Activated naive CD8-positive, alpha-beta T cell treated with anti-CD3 and anti-CD28 coated beads, Interleukin-2, amount 10 ng/mL, durations not matched to agents 7 days and 5 days (primary cell): ENCODE data around the gene PCGF5. TPM values are rescaled to one million over a fixed set of nuclear protein-coding genes. Genes with fewer than 3 reads are reported as not detected.
"Not testable (repeated sequence)": the region's sequence is repeated elsewhere in the genome, so short reads cannot be mapped to it uniquely, and the experiment has no call there.

Experiments
- ATAC-seq: fragments of 150-1000 bp; cut with Tn5 transposase; one replicate; pipeline ENCODE4 v1.10.0; 2021; ENCODE audit warnings: low read depth, moderate library complexity
- POLR2A ChIA-PET: fragments of 350-600 bp; sonication (Branson Sonifier 250); formaldehyde crosslinking; loops from one replicate; lab custom pipeline; 2021; ENCODE audit warnings: antibody characterized with exemption; lab: Charles Lee
- DNase-seq: peaks from one replicate; pipeline ENCODE4 v3.0.0; 2021
- H3K27ac Mint-ChIP-seq: one replicate; pipeline ENCODE4 v1.8.0; 2022; ENCODE audit warnings: mild to moderate bottlenecking, mixed read lengths
- H3K27me3 Mint-ChIP-seq: one replicate; pipeline ENCODE4 v1.8.0; 2022; ENCODE audit warnings: mild to moderate bottlenecking, moderate library complexity, mixed read lengths
- H3K36me3 Mint-ChIP-seq: one replicate; pipeline ENCODE4 v1.8.0; 2021; ENCODE audit warnings: mild to moderate bottlenecking, mixed read lengths
- H3K4me1 Mint-ChIP-seq: one replicate; pipeline ENCODE4 v1.8.0; 2021; ENCODE audit warnings: mixed read lengths
- H3K4me3 Mint-ChIP-seq: one replicate; pipeline ENCODE4 v1.8.0; 2022; ENCODE audit warnings: mild to moderate bottlenecking, moderate library complexity, mixed read lengths
- H3K9me3 Mint-ChIP-seq: one replicate; pipeline ENCODE4 v1.8.0; 2021; ENCODE audit warnings: mixed read lengths
- total RNA-seq, 2 experiments: library from RNA; stranded (reverse); gene quantifications; one replicate each; pipeline ENCODE4 v1.2.3, GENCODE V29; 2021

Gene PCGF5
- total RNA-seq, 2 experiments from 2014 or later, result 51.6 to 52.5 TPM

DNA sequence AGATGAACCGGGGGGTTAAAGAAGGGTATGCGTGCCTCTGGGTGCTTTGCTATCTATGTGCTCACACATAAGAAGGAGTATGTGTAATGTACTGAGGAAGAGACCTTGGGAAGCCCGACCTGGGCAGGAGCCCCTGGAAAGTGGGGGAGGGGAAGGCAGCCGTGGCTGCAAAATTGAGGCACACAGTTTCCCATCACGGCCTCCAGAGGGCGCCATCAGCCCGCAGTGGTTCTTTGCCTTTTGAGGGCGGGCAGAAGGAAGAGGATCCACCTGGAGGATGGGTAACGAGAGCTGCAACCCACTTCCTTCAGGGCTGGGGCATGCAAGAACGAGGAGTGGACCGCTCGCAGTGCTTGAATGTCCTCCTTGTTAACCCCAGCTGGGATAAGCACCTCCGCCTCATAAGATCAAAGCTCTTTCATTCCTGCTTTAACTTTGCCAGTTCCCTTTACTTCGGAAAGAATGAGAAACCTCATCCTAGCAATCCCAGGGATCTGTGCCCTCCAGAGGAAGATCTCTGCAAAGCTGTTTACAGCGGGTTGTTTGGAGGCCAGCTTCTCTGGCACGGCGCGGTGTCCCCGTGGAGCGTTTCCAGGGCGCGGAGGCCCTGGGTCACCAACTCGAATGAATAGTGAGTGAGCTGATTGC, 77.9 kb downstream of the PCGF5 start:
- Mint-ChIP-seq H3K27ac (no peak overlapping the region), H3K4me1 (peaks cover 15% of the 10 kb centered on the region), H3K9me3 (no peaks in the 10 kb centered on the region), H3K27me3 (peaks cover 13% of the 10 kb centered on the region), H3K36me3 (no peaks in the 10 kb centered on the region), H3K4me3 (peak overlapping the region; percentile 75)
- DNase-seq (peak; percentile 84), ATAC-seq (peak; percentile 98)
- POLR2A ChIA-PET, result interaction anchor here (0.6 to 1.0 kb wide), 2 partner anchors 80 to 111 kb away, joined by 3 to 4 read pairs; no protein-coding TSS in a partner anchor

GRCh38 chr10:91299999-91300575, 79.6 kb downstream of the PCGF5 start:
- H3K27ac Mint-ChIP-seq, result no peak overlapping the region
- peaks cover 15% of the 10 kb centered on the region for H3K4me1 Mint-ChIP-seq
- DNase-seq (no peak), ATAC-seq (no peak)
- no peaks in the 10 kb centered on the region for H3K36me3 Mint-ChIP-seq
- no peak overlapping the region for H3K4me3 Mint-ChIP-seq
- POLR2A ChIA-PET, result no interaction called here
- H3K9me3 Mint-ChIP-seq, result no peaks in the 10 kb centered on the region
- peaks cover 11% of the 10 kb centered on the region for H3K27me3 Mint-ChIP-seq

GRCh38 chr10:91302946-91303345, 82.5 kb downstream of the PCGF5 start:
- ATAC-seq, DNase-seq, POLR2A ChIA-PET, H3K4me1 Mint-ChIP-seq, H3K27ac Mint-ChIP-seq, H3K4me3 Mint-ChIP-seq, H3K36me3 Mint-ChIP-seq, H3K27me3 Mint-ChIP-seq, H3K9me3 Mint-ChIP-seq: not testable (repeated sequence)

DNA sequence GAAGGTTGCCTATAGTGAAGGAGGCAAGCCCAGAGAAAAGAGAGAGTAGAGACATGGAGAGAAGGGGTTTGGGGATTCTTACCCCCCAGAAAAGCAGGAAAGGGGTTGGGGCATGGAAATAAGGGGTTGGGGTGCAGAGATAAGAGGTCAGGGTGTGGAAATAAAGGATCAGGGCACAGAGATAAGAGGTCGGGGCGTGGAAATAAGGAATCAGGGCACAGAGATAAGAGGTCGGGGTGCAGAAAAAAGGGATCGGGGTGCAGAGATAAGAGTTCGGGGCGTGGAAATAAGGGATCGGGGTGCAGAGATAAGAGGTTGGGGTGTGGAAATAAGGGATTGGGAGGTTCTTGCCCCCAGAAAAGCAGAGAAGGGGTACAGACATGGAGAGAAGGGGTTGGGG, 85.5 kb downstream of the PCGF5 start:
- H3K27ac Mint-ChIP-seq, H3K4me3 Mint-ChIP-seq, H3K36me3 Mint-ChIP-seq, POLR2A ChIA-PET, H3K9me3 Mint-ChIP-seq, H3K27me3 Mint-ChIP-seq, H3K4me1 Mint-ChIP-seq, ATAC-seq, DNase-seq: not testable (repeated sequence)

- Mint-ChIP-seq H3K27me3 (peaks cover 2% of the 10 kb centered on the region), H3K36me3 (no peaks in the 10 kb centered on the region), H3K9me3 (no peaks in the 10 kb centered on the region), H3K4me1 (no peaks in the 10 kb centered on the region), H3K27ac (no peak overlapping the region), H3K4me3 (no peak overlapping the region)
- POLR2A ChIA-PET, result no interaction called here
- DNase-seq (no peak), ATAC-seq (no peak)
These were observed 87.0 kb downstream of the PCGF5 start for GRCh38 chr10:91307489-91307888.

DNA sequence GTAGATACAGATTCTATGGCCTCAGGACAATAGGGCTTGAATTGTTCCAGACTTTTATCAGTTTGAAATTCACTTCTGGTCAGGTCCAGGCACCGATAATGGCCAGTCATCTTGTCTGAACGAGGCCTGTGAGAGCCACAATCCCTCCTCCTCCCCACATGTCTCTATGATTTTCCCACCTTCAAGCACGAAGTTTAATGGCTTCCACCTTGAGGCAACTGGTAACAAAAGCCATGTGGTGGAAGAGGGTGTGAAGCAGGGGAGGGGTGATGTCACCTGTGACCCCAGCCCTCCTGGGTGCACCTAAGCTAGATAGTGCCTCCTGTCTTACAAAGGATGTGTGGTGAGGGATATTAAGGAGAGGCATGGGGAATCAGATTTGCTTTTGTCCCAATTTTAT, 89.2 kb downstream of the PCGF5 start:
- POLR2A ChIA-PET, result no interaction called here

GRCh38 chr10:91311601-91312381, 91.3 kb downstream of the PCGF5 start:
- no peaks in the 10 kb centered on the region for H3K9me3 Mint-ChIP-seq
- POLR2A ChIA-PET, result no interaction called here
- no peak overlapping the region for H3K27ac Mint-ChIP-seq
- no peaks in the 10 kb centered on the region for H3K4me1 Mint-ChIP-seq
- H3K36me3 Mint-ChIP-seq, result no peaks in the 10 kb centered on the region
- DNase-seq, result no peak
- H3K4me3 Mint-ChIP-seq, result no peak overlapping the region
- peaks cover 2% of the 10 kb centered on the region for H3K27me3 Mint-ChIP-seq
- no peak for ATAC-seq

More for the DNA sequence above, 89.2 kb downstream of the PCGF5 start:
- H3K9me3 Mint-ChIP-seq, result no peaks in the 10 kb centered on the region
- H3K27me3 Mint-ChIP-seq, result peaks cover 2% of the 10 kb centered on the region
- no peak overlapping the region for H3K4me3 Mint-ChIP-seq
- DNase-seq (no peak), ATAC-seq (no peak)
- H3K4me1 Mint-ChIP-seq, result no peaks in the 10 kb centered on the region
- no peaks in the 10 kb centered on the region for H3K36me3 Mint-ChIP-seq
- H3K27ac Mint-ChIP-seq, result no peak overlapping the region

DNA sequence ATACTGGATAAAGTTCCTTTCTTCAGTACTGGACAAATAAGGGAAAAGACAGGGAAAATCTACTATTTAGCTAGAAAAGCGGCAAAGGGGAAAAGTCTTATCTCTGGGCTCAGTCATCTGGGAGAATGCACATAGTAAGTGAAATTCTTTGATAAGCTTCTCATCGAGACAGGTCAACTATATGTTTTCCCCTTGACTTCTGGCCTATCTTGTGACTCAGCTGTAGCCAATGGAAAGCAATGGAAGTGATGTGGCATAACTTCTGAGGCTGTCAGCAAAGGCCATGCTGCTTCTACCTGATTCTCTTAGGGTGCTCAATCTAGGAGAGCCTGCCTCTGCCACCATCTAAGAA, 91.9 kb downstream of the PCGF5 start:
- DNase-seq, result no peak
- no peaks in the 10 kb centered on the region for H3K4me1 Mint-ChIP-seq
- no peak overlapping the region for H3K4me3 Mint-ChIP-seq
- no peaks in the 10 kb centered on the region for H3K36me3 Mint-ChIP-seq
- peaks cover 2% of the 10 kb centered on the region for H3K27me3 Mint-ChIP-seq
- no peak overlapping the region for H3K27ac Mint-ChIP-seq
- no peak for ATAC-seq
- POLR2A ChIA-PET, result no interaction called here
- no peaks in the 10 kb centered on the region for H3K9me3 Mint-ChIP-seq

DNA sequence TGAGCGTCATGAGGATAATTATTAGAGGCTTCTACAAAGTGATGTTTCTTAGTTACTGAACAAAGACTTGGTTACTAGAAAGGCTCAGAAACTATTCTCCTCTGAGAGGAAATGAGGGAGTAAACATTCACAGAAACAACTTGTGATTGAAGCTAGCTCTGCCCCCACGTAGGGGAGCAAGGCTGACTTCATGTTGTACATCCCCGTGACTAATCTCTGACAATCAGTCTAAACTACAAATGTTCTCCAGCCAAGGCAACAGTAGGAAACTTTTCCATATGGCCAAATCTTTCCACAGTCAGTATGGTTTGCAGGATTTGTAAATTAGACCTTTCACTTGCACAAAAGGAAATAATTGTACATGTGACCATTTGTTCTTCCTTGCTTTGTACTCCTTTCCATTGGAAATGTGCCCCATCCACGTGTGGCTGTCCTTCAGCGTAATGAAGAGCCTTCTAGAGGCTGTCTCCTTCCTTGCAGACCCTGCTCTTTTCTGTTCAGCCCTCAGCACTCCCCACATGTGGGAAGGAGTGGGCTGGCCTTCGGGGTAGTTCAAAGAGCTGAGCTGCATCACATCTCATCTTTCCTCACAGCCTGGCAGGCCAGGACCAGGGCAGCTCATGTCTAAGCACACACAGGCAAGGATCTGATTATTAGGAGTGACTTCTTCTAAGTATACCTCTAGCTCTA, 93.5 kb downstream of the PCGF5 start:
- ATAC-seq, result no peak
- POLR2A ChIA-PET, result no interaction called here
- H3K4me1 Mint-ChIP-seq, result no peaks in the 10 kb centered on the region
- H3K36me3 Mint-ChIP-seq, result no peaks in the 10 kb centered on the region
- no peak overlapping the region for H3K4me3 Mint-ChIP-seq
- peaks cover 4% of the 10 kb centered on the region for H3K27me3 Mint-ChIP-seq
- DNase-seq, result no peak
- no peak overlapping the region for H3K27ac Mint-ChIP-seq
- no peaks in the 10 kb centered on the region for H3K9me3 Mint-ChIP-seq

DNA sequence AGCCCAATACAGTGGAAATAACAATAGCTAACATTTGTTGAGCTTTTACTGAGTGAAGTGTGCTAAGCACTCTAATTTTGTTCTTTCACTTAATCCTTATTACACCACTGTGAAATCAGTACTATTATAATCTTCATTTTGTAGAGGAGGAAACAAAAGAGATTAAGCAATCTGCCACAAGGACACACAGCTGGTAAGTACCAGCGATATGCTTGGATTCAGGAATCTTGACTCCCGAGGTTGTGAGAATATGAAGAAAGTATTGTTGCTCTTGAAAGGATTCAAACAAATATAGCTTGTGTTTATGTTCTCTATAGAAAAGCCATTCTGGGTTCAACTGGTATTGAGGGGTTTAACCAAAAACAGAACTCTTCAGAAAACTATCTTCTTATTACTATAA, 96.0 kb downstream of the PCGF5 start:
- DNase-seq, result no peak
- no peak for ATAC-seq
- Mint-ChIP-seq H3K9me3 (no peaks in the 10 kb centered on the region), H3K4me1 (no peaks in the 10 kb centered on the region), H3K27me3 (peaks cover 2% of the 10 kb centered on the region), H3K4me3 (no peak overlapping the region), H3K27ac (no peak overlapping the region), H3K36me3 (no peaks in the 10 kb centered on the region)
- POLR2A ChIA-PET, result no interaction called here

GRCh38 chr10:91317541-91317940, 97.1 kb downstream of the PCGF5 start:
- no peak overlapping the region for H3K27ac Mint-ChIP-seq
- H3K4me3 Mint-ChIP-seq, result no peak overlapping the region
- H3K36me3 Mint-ChIP-seq, result no peaks in the 10 kb centered on the region
- H3K9me3 Mint-ChIP-seq, result no peaks in the 10 kb centered on the region
- DNase-seq (no peak), ATAC-seq (no peak)
- peaks cover 2% of the 10 kb centered on the region for H3K27me3 Mint-ChIP-seq
- POLR2A ChIA-PET, result no interaction called here
- no peaks in the 10 kb centered on the region for H3K4me1 Mint-ChIP-seq

GRCh38 chr10:91319336-91319735, 98.9 kb downstream of the PCGF5 start:
- Mint-ChIP-seq H3K9me3 (peaks cover 1% of the 10 kb centered on the region), H3K27me3 (peaks cover 2% of the 10 kb centered on the region), H3K36me3 (no peaks in the 10 kb centered on the region), H3K4me1 (no peaks in the 10 kb centered on the region), H3K4me3 (no peak overlapping the region), H3K27ac (no peak overlapping the region)
- POLR2A ChIA-PET, result no interaction called here
- no peak for DNase-seq
- ATAC-seq, result no peak

- DNase-seq, H3K27me3 Mint-ChIP-seq, H3K4me3 Mint-ChIP-seq, H3K9me3 Mint-ChIP-seq, H3K36me3 Mint-ChIP-seq, H3K4me1 Mint-ChIP-seq, H3K27ac Mint-ChIP-seq, ATAC-seq, POLR2A ChIA-PET: not testable (repeated sequence)
These were observed 102.9 kb downstream of the PCGF5 start for GRCh38 chr10:91323293-91323905.
